GM21447 (cell line): ENCODE results near the gene EXOC4.
A peak's percentile ranks its signal among the peaks of the same experiment; 100 is the strongest.
"Not testable (repeated sequence)": the region's sequence is repeated elsewhere in the genome, so short reads cannot be mapped to it uniquely, and the experiment has no call there.

Source experiments
- ATAC-seq: cut with Tn5 transposase; IDR thresholded peaks from one replicate; pipeline ENCODE4 v1.9.1; 2021; ENCODE audit not compliant: unreplicated experiment

The EXOC4 gene

DNA sequence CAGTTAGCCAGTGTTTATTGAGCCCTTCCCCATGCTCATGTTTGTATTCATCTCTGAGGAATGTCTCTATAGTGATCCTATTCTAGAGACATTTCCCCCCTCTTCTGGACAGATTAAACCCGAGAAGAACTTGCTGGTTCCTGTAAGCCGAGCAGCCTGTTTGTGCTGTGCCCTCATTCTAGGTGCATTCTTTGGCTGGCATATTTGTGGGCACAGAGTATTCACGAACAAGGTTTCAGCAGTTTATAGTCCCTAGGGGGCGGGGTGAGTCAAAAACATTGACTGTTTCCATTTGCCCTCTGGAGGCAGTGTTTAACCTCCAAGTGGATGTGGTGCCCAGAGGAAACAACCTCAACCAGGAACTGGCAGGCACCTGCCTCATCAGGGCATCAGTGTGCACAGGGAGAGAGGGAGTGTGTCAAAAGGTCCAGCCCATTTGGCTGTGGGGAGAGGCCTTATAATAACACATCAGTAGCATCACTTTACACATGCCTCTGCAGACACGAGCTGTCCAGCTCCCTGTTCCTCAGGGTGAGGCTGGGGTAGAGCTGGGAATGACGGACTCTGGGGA is 600.9 kb downstream of the EXOC4 start:
- ATAC-seq, result peak; percentile 75

DNA sequence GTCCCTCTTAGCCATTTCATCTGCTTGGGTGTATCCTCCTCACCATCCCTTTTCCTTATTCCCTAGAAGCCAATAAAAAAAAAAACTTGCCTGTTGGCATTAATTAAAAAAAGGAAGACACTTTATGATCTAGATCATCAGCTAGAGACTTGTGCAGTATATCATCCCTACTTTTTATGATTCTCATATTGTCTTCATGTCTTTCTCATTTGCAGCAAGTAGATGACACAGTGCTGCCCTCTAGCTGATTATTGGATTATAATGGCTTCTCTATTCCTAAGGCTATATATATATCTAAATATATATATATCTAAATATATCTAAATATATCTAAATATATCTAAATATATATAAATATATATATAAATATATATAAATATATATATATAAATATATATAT is 601.9 kb downstream of the EXOC4 start:
- ATAC-seq, result no peak

DNA sequence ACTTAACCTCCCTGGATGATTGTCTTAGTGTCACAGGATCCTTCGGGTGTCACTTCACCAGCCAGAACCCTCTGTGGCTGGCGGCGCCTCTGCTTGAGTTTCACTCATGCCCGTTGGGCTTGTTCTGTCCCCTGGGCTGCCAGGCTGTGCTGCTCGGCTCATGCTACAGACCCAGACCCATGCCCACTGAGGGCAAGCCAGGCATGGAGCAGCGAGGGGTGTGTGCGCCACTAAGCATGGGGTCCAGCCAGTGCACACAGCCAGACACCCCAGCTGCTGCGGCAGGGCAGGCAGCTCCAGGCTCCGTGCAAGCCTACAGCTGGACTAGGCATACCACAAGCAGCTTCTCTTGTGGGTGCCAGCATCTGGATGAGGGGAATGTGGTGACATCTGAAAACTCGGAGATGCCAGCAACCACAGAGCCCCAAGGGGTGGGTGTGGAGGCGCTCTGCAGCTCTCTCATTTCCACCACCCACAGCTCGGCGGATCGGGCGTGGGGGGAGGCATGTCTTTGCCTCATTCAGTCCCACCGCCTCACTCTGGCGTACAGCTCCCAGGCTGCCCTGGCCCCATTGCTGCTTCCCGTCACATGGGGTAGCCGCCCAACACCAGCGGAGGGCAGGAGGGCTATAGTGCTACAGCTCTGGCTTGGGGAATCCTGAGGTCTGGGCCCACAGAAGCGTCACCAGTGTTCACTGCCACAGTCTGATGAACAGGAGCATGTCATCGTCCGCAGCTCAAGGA is 604.7 kb downstream of the EXOC4 start:
- ATAC-seq, result no peak

DNA sequence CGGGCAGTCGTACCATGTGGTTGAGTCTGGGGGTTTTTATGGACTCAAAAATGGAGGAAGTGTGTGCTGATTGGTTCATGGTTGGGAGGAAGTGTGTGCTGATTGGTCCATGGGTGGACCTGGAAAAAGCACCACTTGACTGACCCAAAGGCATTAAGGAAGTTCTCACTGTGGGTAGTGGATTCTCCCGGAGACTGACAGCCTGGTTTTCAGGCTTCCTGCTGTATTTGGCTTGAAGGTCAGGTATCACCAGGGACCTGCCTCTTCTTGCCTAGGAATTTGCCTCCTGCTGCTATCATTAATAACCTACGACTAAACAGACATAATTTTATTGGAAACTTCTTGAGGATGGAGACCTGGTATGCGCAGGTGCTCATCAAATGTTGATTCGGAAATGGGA is 605.4 kb downstream of the EXOC4 start:
- ATAC-seq, result no peak

DNA sequence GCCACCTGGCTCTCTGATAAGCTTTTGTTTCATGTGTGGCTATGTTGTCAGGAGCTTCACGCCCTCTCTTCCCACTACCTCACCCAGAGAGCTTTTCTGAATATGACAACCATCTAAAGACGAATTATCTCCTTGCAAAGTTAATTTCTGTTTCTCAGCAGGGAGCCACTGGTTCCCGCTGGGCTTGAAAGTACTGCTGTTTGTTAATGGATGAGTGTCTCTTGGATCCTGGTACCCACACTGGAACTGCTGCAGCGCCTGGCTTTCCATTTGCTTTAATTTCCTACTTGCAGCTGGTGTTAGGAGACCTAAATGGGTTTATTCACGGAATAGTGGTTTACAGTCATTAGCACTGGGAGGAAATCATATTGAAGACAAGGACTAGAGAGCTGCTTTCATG is 606.4 kb downstream of the EXOC4 start:
- no peak for ATAC-seq

DNA sequence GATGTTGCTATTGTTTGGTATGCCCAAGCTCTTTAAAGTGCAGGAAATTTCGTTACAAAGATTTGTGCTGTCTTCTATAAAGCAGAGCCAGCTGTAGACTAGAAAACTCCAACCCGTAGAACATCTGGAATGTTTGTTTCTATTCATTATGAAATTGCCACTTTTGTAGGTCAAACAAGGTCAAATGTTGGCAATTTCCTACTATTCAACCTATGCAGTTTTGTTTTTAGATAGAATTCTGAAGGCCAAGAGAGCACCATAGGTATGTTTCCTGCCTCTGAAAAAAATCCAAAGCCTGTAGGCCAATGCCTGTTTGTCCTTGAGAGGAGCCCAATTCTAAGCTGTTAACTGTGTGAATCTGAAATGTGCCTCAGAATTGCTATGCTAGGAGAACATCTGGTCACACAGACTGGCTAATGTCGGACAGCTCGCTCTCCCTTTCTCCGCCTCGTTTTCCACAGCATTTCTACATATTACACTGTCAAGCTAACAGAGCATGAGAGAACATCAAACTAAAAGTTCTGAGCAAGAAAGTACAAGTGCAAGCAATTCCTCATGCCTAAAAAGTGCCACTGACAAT is 607.1 kb downstream of the EXOC4 start:
- no peak for ATAC-seq

DNA sequence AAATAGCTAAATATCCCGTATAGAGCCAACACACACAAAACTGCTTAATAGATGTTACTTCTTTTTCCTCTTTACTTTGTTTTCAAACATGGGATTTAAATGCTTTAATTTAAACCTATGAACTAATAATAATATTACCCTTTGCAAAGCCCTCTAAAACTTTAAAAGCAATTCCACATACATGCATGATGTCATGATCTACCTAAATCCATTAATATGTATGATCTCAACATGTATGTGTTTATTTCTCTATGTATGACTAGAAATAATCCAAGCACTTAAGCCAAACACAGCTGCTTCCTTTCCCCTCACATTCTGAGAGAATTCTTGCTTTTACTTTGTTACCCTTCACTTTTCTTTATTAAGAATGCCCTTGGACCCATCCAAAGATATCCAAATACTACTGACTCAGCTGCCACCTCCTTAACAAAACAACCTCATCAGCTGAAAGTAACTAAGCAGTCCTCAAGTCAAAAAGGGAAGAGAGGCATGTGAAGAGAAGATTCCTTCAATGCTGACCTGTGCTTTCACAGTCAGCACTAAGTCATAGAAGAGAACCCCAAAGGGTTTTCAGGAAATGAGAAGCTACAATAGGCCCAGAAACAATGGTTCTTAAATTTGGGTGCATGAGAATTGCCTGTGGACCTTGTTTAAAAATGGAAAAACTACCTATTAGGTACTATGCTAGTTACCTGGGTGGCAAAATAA is 607.9 kb downstream of the EXOC4 start:
- no peak for ATAC-seq

DNA sequence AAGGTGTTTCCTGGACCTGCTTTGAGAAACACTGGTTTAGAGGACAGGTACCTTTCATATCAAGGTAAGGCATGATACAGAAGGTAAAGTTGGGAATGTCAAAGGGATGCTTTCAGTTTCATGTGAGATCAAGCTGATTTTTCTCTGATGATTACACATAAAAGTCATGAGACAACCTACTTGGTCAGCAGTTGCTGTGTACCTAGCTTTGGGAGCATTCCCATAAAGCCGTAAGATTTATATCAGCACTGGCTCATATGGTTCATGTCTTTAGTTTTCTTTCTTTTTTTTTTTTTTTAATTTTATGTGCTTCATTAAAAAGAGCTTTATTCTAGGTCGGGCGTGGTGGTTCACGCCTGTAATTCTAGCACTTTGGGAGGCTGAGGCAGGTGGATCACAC is 609.0 kb downstream of the EXOC4 start:
- no peak for ATAC-seq

DNA sequence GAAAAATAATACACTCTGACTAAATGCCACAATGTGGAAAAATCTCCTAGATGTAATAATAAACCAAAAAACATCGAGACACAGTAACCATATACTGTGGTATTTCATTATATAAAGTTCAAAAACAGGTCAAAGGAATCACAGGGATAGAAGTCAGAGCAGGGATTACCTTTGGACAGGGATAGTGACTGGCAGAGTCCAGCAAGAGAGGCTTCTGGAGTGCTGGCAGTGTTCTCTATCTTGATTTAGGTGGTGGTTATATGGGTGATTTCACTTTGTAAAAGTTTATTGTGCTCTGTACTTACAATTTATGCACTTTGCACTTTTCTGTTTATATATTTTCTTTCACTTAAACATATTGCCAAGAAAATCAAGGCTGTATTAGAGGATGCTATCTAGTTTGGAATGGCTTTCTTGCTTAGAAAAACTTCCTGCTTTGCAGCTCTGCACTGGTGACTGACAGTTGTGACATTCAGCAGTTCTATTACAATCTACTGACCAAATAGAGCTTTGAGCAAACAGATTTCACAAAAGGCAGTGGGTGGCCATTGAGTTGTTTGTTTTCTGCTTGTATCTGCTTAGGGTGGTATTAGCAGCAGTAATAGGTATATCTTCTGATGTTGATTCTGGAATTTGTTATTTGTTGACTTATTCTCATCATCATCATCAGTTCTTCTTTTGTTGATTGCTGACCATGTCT is 610.6 kb downstream of the EXOC4 start:
- no peak for ATAC-seq

DNA sequence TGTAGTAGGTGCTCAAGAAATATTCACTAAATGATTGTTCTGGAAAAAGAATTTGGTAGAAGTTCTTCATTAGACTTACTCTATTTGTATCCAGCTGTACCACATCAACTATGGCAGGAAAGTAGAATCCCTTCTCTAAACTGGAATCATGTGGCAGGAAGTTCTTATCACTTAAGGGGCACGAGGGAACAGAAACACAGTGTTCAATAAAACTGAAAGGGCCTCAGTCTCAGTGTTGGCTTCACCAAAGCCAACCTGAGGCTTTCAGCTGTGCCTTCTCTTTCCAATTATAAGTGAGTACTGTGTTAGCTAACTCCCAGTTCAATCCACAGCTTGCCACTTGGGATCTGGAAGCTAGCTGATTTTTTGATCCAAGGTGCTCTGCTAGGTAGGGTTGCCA is 616.7 kb downstream of the EXOC4 start:
- no peak for ATAC-seq

DNA sequence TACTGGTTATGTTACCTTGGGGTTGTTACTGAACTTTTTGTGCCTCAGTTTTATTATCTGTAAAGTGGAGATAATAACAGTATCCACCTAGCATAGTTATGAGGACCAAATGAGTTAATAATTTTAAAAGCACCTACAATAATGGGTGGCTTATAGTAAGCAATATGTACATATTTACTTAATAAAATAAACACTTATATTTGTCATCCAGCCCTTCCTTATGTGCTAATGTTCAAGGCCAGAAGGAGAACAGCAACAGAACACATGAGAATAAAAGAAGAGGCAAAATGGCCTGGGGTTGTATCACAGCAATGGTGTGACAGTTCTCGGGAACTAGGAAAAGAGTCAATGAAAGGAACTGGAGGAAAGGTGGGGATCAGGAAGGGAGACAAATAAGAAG is 618.9 kb downstream of the EXOC4 start:
- no peak for ATAC-seq

DNA sequence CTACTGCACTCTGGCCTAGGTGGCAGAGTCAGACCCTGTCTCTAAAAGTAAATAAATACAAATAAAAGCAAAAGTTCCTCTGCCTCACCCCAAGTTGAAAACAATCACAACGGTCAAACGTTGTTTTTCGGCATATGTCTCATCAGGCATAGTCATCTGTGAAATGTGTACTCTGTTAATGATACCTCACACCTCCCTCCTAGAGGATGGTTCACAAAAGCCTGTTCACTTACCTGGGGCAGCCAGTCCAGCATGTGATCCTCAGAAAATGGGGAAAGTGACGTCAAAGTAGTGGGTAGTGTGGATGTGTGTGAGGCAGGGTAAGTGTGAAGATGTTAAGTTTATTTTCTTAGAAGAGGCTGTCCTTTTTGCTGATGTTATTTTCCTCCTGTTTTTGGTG is 620.3 kb downstream of the EXOC4 start:
- ATAC-seq, result no peak

DNA sequence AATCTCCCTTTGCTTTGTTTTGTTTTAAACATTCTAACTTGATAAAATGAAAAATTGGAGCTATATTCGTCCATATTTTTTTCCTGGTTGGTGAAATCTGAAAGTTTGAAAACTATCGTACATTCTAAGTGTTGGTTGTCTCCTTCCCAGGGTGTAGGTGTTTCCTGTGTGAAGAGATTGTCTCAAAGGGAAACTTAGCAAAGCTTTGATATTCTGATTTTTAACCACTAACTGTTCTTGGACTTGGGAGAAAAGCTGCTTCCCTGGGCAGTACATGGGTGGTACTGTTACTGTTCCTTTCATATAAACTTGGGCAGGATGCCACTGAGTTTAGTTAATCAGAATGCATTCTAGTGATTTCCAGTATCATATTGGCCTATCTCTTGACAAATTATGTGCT is 620.8 kb downstream of the EXOC4 start:
- no peak for ATAC-seq

DNA sequence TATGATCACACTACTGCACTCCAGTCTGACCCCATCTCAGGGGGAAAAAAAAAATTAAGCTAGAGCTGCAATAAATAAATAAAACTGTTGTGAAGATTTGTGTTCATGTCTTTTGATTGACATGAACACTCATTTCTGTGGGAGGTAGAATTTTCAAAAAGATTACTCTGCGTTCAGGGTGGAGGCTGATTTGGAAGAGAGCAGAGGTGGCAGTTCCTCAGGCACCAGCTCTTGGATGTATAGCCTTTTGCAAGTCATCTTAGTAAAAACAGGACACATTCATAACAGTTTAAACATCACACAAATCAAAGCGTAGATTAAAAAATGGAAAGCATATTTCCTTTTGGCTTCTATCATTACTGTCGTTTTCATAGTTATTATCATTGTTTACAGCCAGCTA is 630.7 kb downstream of the EXOC4 start:
- no peak for ATAC-seq

DNA sequence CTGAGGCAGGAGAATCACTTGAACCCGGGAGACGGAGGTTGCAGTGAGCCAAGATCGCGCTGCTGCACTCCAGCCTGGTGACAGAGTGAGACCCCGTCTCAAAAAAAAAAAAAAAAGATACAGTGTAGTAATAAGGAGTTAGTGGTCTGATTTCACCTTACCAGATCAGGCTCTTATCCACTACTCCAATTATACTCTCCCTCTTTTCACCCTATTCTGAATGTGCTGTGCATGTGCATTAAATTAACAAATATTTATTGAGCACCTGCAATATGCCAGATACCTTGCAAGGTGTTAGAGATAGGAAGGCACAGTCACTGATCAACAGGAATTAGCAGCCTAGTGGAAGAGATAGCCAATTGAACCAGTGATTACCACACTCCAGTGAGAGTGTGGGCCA is 632.3 kb downstream of the EXOC4 start:
- no peak for ATAC-seq

DNA sequence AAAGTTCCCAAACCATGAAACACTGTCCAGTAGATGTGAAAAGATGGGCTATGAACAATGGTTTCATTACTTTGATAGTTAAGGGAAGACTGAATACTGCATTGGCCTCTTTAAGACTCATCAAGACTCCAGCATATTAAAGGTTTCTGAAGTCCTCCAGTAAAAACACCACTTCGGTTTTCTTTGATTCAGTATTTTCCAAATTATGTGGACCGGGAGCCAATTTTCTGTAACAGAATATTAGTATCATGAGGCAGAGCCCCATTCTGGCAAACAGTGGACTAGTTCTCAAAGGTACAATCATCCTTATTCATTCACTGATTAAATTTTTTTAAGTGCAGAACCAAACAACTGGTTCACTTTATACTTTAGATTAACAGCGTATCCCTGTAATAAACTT is 633.2 kb downstream of the EXOC4 start:
- ATAC-seq, result no peak

DNA sequence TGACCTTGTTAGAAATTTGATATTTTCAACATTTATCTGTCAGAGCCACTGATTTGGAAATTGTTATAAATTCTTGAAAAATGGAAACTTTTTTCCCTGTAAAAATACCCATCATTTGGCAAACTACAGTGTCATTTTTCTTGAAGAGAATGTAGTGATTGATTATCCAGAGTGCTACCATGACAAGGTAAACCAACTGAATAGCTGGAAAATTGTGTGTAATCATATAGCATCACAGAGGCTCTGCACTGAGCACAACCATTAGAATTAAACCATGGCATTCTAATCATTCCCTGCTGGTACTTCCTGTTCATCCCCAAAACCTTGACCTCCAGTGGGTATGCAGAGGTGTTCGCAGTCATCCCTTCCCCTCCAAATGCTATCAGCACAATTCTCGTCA is 633.9 kb downstream of the EXOC4 start:
- no peak for ATAC-seq

DNA sequence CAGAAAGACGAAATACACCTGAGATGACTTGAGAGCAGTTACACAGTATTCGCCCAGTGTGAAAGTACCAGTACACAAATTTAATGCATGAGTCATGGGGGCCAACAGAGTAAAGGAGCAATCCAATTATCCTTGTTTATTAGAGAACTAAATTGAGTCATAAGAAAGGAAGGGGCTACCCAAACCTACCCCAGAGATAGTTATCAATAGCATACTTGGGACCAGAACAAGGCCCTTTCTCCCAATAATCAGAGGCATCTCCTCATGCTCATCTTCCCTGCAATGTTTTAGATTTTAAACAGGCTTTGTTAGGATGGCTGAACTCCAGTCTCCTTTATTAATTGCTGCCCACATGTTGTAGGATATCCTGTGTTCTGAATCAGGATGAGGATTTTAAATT is 634.6 kb downstream of the EXOC4 start:
- ATAC-seq, result no peak

DNA sequence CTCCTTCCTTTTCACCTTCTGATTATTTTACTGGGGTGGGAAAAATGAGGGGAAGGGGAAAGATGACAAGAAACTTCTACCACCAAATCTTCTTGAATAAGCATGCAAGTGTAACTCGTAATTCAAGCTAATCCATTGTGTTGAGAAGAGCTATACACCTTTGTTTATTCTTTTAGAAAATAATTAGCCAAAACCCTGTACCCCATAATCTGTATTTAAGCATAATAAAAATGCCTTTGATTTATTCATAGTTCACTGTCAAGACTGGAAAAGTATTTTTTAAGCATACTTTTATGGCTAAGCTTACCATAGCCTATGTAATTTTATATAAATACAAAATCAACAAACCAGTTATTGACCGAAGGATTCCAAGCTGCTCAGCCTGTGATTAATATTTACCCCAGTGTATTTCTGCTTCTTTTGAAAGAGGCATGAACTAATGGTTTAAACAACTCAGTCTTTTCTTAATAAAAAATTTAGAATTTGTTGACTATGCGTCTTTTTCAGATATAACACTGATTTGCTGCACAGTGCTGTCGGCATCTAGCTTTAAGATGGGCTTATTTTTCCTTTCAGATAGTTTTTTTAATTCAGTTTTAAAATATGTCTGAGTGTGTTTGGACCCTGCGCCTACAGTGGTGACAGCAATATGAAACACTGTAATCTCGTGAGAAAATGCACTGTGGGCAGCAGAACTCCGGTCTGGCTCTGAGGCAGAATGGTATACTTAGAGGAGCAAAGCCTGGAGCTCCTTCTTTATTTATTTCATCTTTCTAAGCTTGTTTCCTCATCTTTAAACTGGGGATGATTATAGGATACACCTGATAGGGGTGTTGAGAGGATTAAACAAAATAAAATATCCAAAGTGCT is 635.4 kb downstream of the EXOC4 start:
- ATAC-seq, result no peak

DNA sequence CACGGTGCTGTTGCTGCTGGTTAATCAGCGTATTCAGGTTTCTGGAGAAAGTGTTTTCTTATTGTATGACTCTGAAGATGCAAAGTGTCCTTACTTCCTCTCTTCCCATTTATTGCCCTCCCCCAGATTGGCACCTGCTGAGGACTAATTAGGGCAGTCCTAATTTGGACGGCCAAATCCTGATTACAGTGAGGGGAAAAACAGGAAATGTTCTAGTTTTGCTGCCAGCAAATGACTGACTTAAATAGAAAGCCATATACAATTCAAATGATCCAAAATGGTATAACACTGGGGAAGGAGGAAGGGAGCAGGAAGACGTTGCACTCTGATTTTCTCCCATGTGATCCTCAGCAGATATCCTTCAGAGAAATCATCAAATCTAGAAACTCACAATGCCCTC is 651.9 kb downstream of the EXOC4 start:
- no peak for ATAC-seq

DNA sequence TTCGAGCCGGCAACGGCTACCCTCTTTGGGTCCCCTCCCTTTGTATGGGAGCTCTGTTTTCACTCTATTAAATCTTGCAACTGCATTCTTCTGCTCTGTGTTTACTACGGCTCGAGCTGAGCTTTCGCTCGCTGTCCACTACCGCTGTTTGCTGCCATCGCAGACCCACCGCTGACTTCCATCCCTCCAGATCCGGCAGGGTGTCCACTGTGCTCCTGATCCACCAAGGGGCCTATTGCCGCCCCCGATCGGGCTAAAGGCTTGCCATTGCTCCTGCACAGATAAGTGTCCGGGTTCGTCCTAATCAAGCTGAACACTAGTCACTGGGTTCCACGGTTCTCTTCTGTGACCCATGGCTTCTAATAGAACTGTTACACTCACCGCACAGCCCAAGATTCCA is 653.7 kb downstream of the EXOC4 start:
- ATAC-seq, result not testable (repeated sequence)
